ENCODE measurements around the gene TNFAIP8L3. TPM values are rescaled to one million over a fixed set of nuclear protein-coding genes. Genes with fewer than 3 reads are reported as not detected.

TNFAIP8L3 gene
- total RNA-seq, 2 donors from 2014 or later = 0.87 to 3.5 TPM

DNA sequence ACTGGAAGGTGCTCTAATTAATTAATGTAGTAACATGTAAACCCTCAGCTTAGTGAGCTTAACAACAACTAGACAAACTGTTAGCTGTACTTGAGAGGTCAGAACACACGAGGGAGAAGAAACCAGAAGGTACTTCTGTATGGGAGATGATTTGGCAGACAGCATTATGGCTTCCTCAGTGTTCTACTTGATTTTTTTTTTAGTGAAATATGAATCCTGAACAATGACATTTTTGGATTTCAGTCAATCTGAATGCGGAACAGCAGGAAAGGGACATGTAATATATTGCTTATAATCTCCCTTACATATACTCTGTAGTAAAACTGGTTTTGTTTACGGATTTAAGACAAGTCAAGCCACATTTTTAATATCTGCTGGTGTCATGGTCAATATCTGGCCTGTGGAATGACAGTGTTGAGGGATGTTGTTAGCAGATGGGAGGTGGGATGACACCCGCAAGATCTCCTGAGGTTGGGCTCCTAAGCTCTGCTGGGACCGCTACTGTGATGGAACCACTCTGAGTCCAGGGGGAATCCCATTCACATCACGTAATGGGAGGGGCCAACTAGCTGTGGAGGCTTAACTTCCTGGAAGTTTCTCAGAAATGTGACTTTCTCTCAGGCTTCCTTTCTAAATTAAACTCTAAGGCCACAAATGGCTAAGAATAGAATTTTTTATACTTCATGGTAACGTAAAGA is 18.7 kb downstream of the TNFAIP8L3 start:
- no peak for DNase-seq (ENCODE audit: low spot score)
- Histone ChIP-seq H3K27me3 (replicated peaks; ENCODE audit: insufficient read depth) (no peaks in the 10 kb centered on the region), H3K4me3 (no peak overlapping the region), H3K36me3 (no peaks in the 10 kb centered on the region), H3K9me3 (no peaks in the 10 kb centered on the region), H3K27ac (peak overlapping the region; percentile 41 to 43), H3K4me1 (replicated peaks) (no peaks in the 10 kb centered on the region)
- intact Hi-C loops (cut with DNase I) = loop anchor here (5.0 kb wide), 1 partner anchor 34 kb away; no protein-coding TSS in a partner anchor
- 46% methylated on average over 7 of the region's 7 CpGs for WGBS
- TF ChIP-seq, protein P1, sequence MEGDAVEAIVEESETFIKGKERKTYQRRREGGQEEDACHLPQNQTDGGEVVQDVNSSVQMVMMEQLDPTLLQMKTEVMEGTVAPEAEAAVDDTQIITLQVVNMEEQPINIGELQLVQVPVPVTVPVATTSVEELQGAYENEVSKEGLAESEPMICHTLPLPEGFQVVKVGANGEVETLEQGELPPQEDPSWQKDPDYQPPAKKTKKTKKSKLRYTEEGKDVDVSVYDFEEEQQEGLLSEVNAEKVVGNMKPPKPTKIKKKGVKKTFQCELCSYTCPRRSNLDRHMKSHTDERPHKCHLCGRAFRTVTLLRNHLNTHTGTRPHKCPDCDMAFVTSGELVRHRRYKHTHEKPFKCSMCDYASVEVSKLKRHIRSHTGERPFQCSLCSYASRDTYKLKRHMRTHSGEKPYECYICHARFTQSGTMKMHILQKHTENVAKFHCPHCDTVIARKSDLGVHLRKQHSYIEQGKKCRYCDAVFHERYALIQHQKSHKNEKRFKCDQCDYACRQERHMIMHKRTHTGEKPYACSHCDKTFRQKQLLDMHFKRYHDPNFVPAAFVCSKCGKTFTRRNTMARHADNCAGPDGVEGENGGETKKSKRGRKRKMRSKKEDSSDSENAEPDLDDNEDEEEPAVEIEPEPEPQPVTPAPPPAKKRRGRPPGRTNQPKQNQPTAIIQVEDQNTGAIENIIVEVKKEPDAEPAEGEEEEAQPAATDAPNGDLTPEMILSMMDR (IDR thresholded peaks at IDR 0.05) = no peak
- TF ChIP-seq POLR2AphosphoS5 (IDR thresholded peaks at IDR 0.05) = no peak
- TF ChIP-seq POLR2A (IDR thresholded peaks at IDR 0.05) = no peak

- intact Hi-C loops (cut with DNase I) = loop anchor here (5.0 kb wide), 1 partner anchor 33 kb away; no protein-coding TSS in a partner anchor
- 21% methylated on average over 5 of the region's 5 CpGs for WGBS
- DNase-seq (ENCODE audit: low spot score) = peak; percentile 61
- H3K27ac ChIP-seq = peak overlapping the region in 1 of 2 donors; percentile 43
- H3K4me3 ChIP-seq = no peak overlapping the region
- no peaks in the 10 kb centered on the region for H3K27me3 ChIP-seq (replicated peaks; ENCODE audit: insufficient read depth)
- H3K4me1 ChIP-seq (replicated peaks) = no peaks in the 10 kb centered on the region
- H3K36me3 ChIP-seq = no peaks in the 10 kb centered on the region
- no peaks in the 10 kb centered on the region for H3K9me3 ChIP-seq
- TF ChIP-seq, protein P1 (IDR thresholded peaks at IDR 0.05) = no peak
- TF ChIP-seq POLR2A (IDR thresholded peaks at IDR 0.05) (no peak), POLR2AphosphoS5 (IDR thresholded peaks at IDR 0.05) (peak; percentile 56)
These were observed 19.3 kb downstream of the TNFAIP8L3 start for GRCh38 chr15:51075364-51075763.

- TF ChIP-seq POLR2A (IDR thresholded peaks at IDR 0.05) = no peak
- TF ChIP-seq POLR2AphosphoS5 (IDR thresholded peaks at IDR 0.05) = no peak
- TF ChIP-seq, protein P1 (IDR thresholded peaks at IDR 0.05) = no peak
- Histone ChIP-seq H3K4me3 (no peak overlapping the region), H3K27ac (no peak overlapping the region), H3K4me1 (replicated peaks) (no peaks in the 10 kb centered on the region), H3K9me3 (no peaks in the 10 kb centered on the region), H3K27me3 (replicated peaks; ENCODE audit: insufficient read depth) (no peaks in the 10 kb centered on the region), H3K36me3 (no peaks in the 10 kb centered on the region)
- intact Hi-C loops (cut with DNase I) = loop anchor here (5.0 kb wide), 1 partner anchor 33 kb away; no protein-coding TSS in a partner anchor
- no peak for DNase-seq (ENCODE audit: low spot score)
- 75% methylated on average over 5 of the region's 5 CpGs for WGBS
These were observed 19.8 kb downstream of the TNFAIP8L3 start for GRCh38 chr15:51074926-51075325.

- Histone ChIP-seq H3K9me3 (no peaks in the 10 kb centered on the region), H3K27ac (no peak overlapping the region), H3K27me3 (replicated peaks; ENCODE audit: insufficient read depth) (no peaks in the 10 kb centered on the region), H3K36me3 (no peaks in the 10 kb centered on the region), H3K4me1 (replicated peaks) (no peaks in the 10 kb centered on the region), H3K4me3 (no peak overlapping the region)
- TF ChIP-seq, protein P1 (IDR thresholded peaks at IDR 0.05) = no peak
- TF ChIP-seq POLR2A (IDR thresholded peaks at IDR 0.05) (no peak), POLR2AphosphoS5 (IDR thresholded peaks at IDR 0.05) (no peak)
- no peak for DNase-seq (ENCODE audit: low spot score)
- intact Hi-C loops (cut with DNase I) = no loop called here
- whole genome bisulfite sequencing = 38% methylated on average over 1 of the region's 1 CpG
These were observed 23.1 kb downstream of the TNFAIP8L3 start for GRCh38 chr15:51071578-51071977.

GRCh38 chr15:51069983-51070382 is 24.7 kb downstream of the TNFAIP8L3 start:
- no peak overlapping the region for H3K4me3 ChIP-seq
- no peak for DNase-seq (ENCODE audit: low spot score)
- no peak overlapping the region for H3K27ac ChIP-seq
- H3K36me3 ChIP-seq = no peaks in the 10 kb centered on the region
- H3K27me3 ChIP-seq (replicated peaks; ENCODE audit: insufficient read depth) = no peaks in the 10 kb centered on the region
- no peaks in the 10 kb centered on the region for H3K9me3 ChIP-seq
- H3K4me1 ChIP-seq (replicated peaks) = no peaks in the 10 kb centered on the region
- intact Hi-C loops (cut with DNase I) = no loop called here
- TF ChIP-seq, protein P1 (IDR thresholded peaks at IDR 0.05) = no peak
- no peak for TF ChIP-seq POLR2AphosphoS5 (IDR thresholded peaks at IDR 0.05)
- TF ChIP-seq POLR2A (IDR thresholded peaks at IDR 0.05) = no peak
